Measurements from ENCODE around the gene NLRC5.
"Not testable (repeated sequence)": the region's sequence is repeated elsewhere in the genome, so short reads cannot be mapped to it uniquely, and the experiment has no call there.

Gene NLRC5

DNA sequence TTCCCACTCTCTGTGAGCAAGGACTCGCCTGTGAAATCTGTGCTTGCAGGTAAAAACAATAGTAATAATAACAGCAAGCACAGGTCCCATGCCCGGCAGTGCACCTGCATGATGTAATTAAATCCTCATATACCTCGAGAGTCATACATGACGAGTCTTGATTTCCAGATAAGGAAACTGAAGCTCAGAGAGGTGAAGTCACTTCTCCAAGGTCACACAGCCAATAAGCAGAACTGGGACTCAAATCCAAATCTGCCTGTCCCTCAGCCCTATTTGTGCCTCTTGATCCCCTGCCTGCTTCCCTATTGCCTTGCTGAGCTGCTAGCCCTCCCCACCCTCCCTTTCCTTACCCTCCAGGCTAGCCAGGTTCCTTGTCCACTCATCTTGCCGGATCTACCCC lies 65.0 kb downstream of the NLRC5 start:
- DNase-seq = no peak

DNA sequence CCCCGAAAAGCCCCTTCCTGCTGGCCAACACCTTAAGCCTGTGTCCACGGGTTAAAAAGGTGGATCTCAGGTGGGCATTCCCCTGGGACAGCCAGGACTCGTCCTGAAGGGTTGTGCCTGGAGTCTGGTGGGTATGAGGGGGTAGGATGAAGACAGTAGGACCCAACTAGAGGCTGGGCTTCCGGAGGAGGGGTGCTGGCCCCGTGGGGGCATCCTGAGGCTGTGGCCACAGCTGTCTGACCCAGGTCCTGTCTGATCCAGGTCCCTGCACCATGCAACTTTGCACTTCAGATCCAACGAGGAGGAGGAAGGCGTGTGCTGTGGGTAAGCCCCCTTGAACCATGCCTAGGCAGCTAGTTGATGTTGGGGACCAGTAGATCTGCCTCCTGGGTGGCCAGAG lies 65.4 kb downstream of the NLRC5 start:
- DNase-seq = no peak

DNA sequence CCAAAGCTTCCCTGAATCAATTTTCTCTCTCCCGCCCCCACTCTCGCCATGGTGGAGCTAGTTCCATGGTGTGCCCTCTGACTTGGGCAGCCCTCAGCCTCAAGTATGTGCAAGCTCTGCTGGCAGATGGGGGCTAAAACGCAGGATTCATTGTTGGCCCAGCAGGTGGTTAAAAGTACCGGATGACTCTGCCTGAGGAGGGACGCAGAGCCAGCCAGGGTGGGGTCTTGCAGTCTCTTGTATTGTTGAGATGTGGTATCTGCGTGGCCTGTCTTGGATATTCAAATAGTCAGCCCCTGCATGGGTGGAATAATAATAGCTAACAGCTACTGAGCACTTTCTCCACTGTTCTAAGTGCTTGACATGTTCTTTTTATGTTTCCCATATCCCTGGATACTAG lies 66.3 kb downstream of the NLRC5 start:
- DNase-seq = no peak

DNA sequence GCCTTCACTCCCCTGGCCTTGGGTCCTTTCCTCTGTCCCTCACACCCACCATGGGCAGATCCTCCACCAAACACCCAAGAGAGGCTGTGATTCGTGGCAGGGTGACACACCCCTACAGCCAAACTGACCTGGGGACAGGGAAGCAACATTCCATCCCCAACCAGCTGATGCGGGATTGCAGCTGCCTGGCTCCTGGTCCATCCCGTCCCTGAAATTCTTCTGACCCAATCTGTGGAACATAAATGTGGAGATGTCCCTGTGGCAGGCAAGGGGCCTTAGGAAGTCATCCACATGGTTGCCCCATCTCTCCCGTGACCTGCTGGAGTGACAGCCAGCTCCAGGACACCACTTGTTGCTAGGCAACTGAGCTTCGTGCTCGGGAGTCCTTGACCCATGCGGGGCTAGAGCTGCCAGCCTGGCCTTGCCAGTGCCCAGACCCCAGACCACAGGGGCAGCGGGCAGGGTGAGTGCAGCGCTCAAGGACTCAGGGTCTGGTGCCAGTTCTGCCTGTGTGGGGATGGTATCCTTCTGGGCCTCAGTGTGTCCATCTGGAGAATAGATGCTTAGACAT lies 69.0 kb downstream of the NLRC5 start:
- no peak for DNase-seq

DNA sequence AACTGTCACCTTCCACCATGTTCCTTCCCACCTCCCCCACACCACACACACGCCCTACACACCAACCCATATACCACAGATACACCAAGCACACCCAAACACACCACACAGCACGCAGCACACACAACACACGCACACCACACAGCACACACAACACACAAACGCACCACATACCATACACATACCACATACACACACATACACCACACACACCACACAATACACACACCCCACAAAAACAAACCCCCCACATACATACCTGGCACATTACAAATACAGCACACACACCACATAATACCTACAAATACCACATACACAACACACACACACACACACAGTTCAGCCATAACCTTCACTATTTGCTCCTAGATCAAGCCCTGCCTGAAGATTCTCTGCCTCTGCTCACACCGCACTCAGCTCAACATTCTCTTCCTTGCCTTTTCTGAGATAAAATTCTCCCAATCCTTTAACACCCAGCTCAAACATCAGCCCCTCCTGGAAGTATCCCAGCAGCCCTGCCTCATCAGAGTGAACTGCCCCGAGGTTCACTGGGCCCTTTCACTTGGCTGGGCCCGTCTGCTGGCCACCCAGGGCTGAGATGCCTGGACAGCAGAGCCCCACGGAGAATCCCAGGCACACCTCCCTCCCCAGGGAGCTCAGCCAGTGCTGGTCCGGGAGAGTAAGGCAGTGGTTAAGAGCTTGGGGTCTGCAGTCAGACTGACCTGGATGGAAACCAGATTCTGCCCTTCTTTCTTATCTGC lies 71.1 kb downstream of the NLRC5 start:
- no peak for DNase-seq

DNA sequence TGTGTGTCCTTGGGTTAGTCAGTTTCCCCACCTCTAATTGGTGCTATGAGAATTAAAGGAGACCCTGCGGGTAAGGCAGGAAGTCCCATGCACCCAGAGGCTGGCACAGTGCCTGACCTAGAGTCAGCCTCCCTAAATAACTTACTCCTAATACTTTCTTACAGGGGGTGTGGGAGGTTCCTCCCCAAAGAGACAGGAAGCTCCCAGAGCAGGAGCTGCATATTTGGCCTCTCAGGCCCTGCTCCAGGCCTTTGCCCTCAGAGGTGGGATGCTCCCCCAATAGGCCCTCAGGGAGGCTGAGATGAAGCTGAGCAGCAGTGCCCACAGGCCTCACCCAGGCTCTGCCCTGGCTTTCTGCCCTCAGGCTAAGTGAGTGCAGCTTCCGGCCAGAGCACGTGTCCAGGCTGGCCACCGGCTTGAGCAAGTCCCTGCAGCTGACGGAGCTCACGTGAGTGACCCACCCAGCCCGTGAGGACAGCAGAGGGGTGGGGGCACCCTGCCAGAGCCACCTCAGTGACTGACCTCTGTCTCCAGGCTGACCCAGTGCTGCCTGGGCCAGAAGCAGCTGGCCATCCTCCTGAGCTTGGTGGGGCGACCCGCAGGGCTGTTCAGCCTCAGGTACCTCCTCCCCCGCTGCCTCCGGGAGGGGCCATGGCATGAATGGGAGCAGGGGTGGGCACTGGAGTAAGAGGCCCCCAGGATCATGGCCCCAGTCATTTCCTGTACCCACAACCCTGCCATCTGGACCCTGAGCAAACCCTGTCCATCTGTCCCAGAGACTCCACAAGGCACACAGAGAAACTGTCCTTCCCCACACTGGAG lies 71.9 kb downstream of the NLRC5 start:
- DNase-seq = no peak

DNA sequence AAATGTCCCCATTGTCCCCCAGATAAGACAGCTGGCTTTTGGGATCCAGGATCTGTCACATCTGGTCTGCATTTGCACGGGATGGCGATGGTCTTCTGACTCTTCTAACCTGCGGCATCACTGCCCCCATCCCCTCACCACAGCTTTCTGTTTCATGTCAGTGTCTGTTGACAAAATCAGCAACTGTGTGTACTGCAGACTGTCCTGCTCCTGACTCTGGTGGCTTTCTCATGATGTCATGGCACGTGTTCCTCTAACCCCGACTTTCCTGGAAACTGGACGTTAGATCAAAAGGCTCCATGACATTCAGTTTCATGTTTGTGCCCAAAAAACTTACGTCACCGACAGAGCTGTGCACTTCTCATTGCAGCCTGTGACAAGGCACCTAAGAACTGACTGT lies 73.0 kb downstream of the NLRC5 start:
- no peak for DNase-seq

DNA sequence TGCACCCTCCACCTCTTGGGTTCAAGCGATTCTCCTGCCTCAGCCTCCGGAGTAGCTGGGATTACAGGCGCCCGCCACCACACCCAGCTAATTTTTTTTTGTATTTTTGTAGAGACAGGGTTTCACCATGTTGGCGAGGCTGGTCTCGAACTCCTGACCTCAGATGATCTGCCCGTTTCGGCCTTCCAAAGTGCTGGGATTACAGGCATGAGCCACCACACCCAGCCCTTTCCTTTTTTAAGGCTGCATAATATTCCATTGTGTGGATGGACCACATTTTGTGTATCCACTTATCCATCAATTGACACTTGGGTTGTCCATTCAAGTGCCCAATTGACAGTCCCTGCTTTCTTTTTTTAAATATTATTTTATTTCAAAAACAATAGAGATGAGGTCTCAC lies 73.8 kb downstream of the NLRC5 start:
- not testable (repeated sequence) for DNase-seq

DNA sequence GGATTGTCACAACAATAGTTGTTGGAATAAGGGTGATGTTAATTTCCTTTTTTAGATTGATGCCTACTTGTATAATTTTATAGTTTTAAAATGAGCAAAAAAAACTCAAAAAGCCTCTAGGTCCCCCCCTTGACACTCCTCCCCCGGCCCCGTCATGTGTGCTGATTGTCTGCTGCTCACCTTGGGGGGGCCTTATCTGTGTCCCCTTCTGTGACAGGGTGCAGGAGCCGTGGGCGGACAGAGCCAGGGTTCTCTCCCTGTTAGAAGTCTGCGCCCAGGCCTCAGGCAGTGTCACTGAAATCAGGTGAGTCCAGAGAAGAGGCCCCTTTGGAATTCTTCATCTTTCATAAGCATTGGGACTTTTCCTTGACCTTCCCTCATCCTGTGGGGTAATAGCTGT lies 75.6 kb downstream of the NLRC5 start:
- DNase-seq = no peak

DNA sequence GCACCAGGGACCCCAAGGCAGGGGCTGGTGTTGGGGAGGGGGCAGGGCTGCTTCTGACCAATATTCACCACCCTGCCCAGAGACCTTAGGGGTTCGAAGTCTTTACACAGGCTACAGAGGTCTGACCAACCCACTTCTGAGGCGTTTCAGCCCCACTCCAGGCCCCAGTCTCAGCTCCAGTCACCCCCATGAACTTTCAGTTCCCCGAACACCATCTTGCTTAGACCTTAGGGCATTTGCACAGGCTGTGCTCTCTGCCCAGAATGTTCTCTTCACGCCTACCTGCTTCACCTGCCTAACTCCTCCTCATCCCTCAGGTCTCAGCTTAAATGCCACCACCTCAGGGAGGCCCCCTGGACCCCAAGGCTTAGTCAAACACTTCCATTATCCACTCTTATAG lies 77.3 kb downstream of the NLRC5 start:
- DNase-seq = no peak

DNA sequence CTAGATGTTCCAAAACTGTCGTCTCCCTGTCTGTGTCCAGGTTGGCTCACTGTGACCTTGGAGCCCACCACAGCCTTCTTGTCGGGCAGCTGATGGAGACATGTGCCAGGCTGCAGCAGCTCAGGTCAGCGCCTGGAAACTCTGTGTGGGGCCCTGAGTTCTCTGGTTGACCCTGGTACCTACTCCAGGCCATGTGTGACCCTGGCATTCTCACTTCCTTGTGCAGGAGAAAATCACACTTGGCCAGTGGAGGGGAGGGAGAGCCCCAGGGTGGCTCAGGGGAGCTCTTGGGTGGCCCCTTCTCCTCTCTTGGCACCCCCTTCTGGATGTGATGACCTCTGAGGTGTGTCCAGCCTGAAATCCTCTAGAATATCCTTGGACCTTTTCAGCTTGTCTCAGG lies 78.0 kb downstream of the NLRC5 start:
- no peak for DNase-seq

DNA sequence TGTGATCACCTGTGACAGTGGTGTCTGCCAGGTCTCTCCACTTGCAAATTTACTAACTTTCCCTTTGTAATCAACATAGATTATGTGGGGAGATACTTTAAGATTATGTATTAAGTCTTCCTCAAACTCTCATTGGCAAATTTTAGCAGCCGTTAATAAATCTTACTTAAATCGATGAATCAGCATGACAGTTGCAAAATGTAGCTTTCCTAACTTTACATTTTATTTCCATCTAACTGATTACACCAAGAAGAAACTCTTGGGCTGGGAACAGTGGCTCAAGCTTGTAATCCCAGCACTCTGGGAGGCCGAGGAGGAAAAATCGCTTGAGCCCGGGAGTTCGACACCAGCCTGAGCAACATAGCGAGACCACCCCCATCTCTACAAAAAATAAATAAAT lies 79.7 kb downstream of the NLRC5 start:
- DNase-seq = no peak

DNA sequence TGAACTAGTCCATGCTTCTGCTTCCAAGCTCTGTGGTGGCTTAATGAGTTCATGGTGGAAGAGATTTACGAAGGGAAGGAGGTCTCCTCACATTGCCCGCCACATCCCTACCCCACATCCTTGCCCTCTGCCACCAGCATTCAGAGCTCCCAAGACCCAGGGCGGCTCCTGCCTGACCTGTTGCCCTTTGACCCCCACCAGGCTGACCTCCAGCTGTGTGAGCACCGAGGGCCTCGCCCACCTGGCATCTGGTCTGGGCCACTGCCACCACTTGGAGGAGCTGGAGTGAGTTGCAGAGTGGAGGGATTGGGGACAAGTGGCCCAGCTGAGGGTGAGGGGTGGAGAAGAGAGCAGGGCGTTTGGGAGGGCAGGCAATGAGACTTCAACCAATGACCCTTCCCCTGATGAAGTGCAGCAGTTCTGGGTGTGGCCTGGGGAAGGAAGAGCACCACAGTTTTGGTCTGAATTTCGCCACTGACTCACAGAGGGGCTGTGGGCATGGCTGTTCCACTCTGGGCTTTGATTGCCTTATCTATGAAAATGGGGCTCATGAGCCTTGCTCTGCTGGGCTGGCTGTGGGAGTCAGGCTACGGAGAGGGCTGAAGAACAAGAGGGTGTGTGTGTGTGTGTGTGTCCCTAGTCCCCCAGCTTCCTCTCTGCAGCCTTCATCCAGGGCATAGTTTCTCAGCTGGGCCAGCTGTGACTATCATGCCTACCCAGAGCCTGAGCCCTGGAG lies 80.4 kb downstream of the NLRC5 start:
- DNase-seq = no peak

DNA sequence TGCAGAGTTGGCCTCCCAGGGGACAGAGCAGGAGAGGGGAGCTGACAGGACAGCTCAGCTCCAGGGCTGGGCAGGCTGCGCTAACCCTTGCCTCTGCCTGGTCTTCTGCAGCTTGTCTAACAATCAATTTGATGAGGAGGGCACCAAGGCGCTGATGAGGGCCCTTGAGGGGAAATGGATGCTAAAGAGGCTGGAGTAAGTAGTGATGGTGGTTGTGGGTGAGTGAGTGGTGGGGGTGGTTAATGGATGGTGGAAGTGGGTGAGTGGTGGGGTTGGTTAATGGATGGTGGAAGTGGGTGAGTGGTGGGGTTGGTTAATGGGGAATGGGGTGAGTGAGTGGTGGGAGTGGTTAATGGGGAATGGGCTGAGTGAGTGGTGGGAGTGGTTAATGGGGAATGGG lies 81.1 kb downstream of the NLRC5 start:
- peak; percentile 14 for DNase-seq

DNA sequence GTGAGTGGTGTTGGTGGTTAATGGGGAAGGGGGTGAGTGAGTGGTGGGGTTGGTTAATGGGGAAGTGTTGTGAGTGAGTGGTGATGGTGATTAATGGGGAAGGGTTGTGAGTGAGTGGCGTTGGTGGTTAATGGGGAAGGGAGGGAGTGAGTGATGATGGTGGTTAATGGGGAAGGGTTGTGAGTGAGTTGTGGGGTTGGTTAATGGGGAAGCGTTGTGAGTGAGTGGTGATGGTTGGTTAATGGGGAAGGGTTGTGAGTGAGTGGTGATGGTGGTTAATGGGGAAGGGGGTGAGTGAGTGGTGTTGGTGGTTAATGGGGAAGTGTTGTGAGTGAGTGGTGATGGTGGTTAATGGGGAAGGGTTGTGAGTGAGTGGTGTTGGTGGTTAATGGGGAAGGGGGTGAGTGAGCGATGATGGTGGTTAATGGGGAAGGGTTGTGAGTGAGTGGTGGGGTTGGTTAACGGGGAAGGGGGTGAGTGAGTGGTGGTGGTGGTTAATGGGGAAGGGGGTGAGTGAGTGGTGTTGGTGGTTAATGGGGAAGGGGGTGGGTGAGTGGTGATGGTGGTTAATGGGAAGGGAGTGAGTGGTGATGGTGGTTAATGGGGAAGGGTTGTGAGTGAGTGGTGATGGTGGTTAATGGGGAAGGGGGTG lies 81.8 kb downstream of the NLRC5 start:
- peak; percentile 42 for DNase-seq

DNA sequence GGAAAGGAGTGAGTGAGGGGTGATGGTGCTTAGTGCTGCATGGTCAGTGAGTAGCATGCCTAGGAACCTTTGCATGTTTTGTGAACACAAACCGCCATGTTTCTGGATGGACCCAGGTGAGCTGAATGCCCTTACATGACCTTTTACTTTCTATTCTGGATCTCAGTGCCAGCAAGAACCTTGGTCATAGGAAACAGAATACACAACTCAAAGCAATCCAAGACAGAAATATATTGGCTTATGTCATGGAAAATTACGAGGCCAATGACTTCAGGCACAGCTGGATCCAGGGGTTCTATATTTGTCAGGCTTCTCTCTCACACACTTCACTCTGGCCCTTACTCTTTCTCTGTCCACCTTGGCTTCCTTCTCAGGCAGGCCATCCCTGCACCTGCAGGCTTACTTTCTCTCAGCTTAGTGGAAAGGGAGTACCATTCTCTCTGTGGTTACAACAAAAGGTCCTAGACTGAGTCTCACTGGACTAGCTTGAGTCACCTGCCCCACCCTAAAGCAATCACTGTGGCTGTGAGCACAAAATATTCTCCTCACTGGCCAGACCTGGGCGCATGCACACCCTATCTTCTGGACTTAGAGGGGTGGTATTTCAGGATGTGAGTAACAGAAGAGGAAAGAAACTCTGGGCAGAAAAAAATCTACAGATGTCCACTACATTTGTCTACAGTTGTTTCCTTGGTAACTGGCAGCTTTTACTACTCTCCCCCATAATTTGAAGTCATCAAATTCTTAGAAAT lies 82.7 kb downstream of the NLRC5 start:
- no peak for DNase-seq

DNA sequence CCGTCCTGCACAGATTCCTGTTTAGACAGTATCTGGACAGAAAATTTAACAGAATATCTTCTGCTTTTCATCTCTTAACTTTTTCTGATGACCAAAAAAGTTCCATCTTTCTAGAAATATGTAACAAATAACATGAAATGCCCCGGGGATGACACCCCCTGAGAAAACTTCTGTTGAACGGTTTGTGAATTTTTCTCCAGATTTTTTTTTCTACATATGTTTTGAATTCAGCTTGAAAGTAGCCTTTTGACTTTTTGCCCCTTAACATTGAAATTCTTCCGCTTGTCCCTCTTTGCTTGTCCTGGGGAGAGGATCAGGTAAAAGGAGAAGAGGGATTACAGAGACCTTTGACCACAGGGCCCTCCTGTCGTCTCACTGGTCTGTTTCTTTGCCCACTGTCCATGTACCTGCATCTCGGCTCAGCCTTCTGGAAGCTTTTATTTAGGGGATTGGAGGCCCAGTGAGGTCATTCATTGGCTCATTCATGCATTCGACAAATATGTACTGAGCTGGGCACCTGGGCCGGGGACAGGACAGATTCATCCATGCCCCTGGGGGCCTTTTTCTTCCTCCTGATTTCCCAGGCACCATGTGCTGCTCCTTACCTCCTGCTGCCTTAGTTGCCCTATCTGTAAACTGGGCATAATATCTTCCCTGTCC lies 83.4 kb downstream of the NLRC5 start:
- DNase-seq = no peak

DNA sequence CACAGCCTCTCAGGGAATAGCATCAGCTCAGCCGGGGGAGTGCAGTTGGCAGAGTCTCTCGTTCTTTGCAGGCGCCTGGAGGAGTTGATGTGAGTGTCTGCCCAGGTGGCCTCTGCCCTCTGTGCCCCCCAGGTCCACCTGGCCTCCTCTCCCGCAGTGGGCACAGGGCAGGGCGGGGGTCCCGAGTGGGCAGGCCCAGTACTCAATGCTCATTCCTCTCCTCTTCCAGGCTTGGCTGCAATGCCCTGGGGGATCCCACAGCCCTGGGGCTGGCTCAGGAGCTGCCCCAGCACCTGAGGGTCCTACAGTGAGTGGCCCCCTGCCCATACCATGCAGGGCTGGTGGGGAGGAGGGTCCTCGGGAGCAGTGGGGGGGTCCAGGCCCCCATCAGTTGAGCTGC lies 88.4 kb downstream of the NLRC5 start:
- no peak for DNase-seq

DNA sequence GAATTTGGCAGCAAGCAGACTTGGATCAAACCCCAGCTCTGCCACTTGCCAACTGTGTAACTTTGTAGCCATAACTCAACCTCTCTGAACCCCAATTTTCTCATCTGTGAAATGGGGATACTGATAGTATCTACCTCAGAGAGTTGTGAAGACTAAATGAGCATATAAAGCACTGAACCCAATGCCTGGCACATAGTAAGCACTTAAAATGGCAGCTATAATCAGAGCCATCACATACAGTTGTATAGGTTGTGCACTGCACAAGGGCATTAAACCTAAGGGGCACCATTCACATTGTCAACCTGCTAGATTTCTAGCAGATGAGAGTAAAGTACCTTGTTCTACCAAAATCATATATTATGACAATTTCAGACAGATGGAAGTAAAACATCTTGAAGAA lies 92.4 kb downstream of the NLRC5 start:
- no peak for DNase-seq

DNA sequence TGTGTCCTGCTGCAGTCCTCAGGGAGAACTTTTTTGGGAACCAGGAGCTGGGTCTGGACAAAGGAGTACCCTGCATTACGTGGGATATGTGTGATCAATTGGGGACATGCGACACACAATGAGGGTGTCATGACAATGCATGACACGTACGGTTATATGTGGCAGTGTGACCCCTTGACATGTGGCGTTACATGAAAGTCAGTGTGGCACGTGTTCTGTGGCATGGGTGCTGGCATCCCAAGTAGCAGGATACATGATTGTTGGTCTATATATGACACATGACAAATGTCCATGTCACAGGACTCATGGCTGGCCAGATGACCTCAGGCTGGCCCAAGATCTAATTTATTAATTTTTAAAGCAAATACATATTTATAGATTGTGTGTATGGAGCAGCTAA lies 93.3 kb downstream of the NLRC5 start:
- DNase-seq = no peak

DNA sequence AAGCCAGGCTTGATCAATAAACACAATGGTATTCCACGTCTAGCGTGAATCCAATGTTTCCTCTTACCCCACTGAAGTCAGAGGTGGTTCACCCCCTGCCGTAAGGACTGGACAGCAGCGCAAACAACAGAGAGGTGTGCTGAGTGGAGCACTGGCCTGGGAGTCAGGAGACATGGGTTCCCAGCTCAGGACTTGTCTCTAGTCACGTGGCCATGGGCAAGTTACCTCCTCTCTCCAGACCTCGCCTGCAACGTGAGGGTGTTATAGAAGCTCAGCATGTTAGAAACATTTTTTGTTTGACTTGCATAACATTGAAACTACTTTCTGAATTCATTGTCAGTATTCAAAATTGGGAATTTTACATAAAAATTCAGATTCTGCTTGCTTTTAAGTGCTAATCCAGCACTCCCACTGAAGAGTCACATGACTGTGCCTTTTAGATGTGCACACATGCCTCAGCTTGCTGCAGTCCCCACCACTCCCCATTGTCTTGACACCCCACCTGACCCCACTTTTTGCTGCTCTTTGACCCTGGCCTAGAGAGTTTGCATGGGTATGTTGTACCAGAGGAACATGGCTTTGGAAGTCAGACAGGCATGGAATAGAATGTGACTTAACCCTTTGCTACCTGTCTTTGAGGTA lies 94.2 kb downstream of the NLRC5 start:
- no peak for DNase-seq
